ENCODE measurements around the gene FBF1. TPM values are rescaled to one million over a fixed set of nuclear protein-coding genes. Genes with fewer than 3 reads are reported as not detected.
"Not testable (repeated sequence)": the region's sequence is repeated elsewhere in the genome, so short reads cannot be mapped to it uniquely, and the experiment has no call there.

Gene FBF1
- total RNA-seq, 4 donors from 2014 or later: 17.8 to 57.5 (median 27.9) TPM

GRCh38 chr17:75869282-75870141 lies 71.3 kb downstream of the FBF1 start:
- 26% methylated on average over 17 of the region's 23 CpGs for WGBS
- TF ChIP-seq EP300 (IDR thresholded peaks at IDR 0.05) (no peak), POLR2AphosphoS5 (IDR thresholded peaks at IDR 0.05) (peak in 1 of 3 donors; percentile 53), POLR2A (IDR thresholded peaks at IDR 0.05) (peak in 1 of 2 donors; percentile 16)
- TF ChIP-seq, protein P1, sequence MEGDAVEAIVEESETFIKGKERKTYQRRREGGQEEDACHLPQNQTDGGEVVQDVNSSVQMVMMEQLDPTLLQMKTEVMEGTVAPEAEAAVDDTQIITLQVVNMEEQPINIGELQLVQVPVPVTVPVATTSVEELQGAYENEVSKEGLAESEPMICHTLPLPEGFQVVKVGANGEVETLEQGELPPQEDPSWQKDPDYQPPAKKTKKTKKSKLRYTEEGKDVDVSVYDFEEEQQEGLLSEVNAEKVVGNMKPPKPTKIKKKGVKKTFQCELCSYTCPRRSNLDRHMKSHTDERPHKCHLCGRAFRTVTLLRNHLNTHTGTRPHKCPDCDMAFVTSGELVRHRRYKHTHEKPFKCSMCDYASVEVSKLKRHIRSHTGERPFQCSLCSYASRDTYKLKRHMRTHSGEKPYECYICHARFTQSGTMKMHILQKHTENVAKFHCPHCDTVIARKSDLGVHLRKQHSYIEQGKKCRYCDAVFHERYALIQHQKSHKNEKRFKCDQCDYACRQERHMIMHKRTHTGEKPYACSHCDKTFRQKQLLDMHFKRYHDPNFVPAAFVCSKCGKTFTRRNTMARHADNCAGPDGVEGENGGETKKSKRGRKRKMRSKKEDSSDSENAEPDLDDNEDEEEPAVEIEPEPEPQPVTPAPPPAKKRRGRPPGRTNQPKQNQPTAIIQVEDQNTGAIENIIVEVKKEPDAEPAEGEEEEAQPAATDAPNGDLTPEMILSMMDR (IDR thresholded peaks at IDR 0.05): no peak
- no peaks in the 10 kb centered on the region for H3K27me3 ChIP-seq
- H3K4me1 ChIP-seq: peaks cover 66% of the 10 kb centered on the region
- H3K4me3 ChIP-seq: peak overlapping the region; percentile 18
- peak overlapping the region; percentile 84 for H3K27ac ChIP-seq
- DNase-seq (ENCODE audit: low spot score in 2 of 2): peak in 1 of 2 donors; percentile 87
- H3K36me3 ChIP-seq: peaks cover 8% of the 10 kb centered on the region
- no peaks in the 10 kb centered on the region for H3K9me3 ChIP-seq

- peak overlapping the region; percentile 84 for H3K27ac ChIP-seq
- H3K36me3 ChIP-seq; DNase-seq (ENCODE audit: low spot score in 2 of 2); H3K27me3 ChIP-seq; H3K9me3 ChIP-seq: not testable (repeated sequence)
- WGBS: 73% methylated on average over 12 of the region's 12 CpGs
- H3K4me3 ChIP-seq: peak overlapping the region; percentile 18
- H3K4me1 ChIP-seq: peaks cover 67% of the 10 kb centered on the region
These were observed 72.0 kb downstream of the FBF1 start for GRCh38 chr17:75868730-75869281.

DNA sequence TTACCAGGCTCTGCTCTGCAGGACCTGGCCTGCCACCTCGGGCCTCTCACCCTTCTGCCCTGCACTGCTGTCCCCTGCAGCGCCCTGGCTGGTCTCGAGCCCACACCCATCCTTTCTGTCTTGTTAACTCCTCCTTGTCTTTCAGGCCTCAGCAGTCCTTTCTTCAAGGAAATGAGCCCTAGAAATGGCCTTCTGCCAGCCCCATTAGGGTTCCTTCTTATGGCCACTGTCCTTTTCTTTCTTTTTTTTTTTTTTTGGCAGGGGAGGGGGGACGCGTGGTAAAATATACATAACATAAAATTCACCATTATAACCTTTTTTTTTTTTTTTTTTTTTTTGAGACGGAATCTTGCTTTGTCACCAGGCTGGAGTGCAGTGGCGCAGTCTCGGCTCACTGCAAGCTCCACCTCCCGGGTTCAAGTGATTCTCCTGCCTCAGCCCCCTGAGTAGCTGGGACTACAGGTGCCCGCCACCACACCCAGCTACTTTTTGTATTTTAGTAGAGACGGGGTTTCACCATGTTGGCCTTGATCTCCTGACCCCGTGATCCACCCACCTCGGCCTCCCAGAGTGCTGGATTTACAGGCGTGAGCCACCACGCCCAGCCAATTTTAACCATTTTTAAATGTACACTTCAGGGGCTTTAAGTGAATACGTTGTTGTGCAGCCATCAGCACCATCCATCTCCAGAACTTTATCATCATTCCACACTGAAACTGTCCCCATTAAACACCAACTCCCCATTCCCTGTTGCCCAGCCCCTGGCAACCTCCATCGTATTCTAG lies 75.2 kb downstream of the FBF1 start:
- not testable (repeated sequence) for H3K27me3 ChIP-seq; H3K36me3 ChIP-seq; H3K4me3 ChIP-seq; H3K9me3 ChIP-seq; DNase-seq (ENCODE audit: low spot score in 2 of 2)
- Histone ChIP-seq H3K27ac (peak overlapping the region; percentile 13), H3K4me1 (peaks cover 47% of the 10 kb centered on the region)
- WGBS: 79% methylated on average over 17 of the region's 17 CpGs

DNA sequence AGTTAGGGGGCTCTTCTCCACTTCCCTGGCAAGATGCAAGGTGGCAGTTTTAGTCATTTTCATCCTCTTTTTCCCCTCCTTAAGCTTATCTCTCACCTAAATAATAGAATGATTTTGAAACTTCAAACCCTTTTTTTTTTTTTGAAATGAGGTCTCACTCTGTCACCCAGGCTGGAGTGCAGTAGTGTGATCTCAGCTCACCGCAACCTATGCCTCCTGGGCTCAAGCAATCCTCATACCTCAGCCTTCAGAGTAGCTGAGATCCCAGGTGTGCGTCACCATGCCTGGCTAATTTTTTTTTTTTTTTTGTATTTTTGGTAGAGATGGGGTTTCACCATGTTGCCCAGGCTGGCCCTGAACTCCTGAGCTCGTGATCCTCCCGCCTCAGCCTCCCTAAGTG lies 76.0 kb downstream of the FBF1 start:
- DNase-seq (ENCODE audit: low spot score in 2 of 2); H3K36me3 ChIP-seq; H3K9me3 ChIP-seq; H3K27me3 ChIP-seq; H3K4me3 ChIP-seq: not testable (repeated sequence)
- peak overlapping the region; percentile 13 for H3K27ac ChIP-seq
- WGBS: 56% methylated on average over 4 of the region's 4 CpGs
- peaks cover 40% of the 10 kb centered on the region for H3K4me1 ChIP-seq

DNA sequence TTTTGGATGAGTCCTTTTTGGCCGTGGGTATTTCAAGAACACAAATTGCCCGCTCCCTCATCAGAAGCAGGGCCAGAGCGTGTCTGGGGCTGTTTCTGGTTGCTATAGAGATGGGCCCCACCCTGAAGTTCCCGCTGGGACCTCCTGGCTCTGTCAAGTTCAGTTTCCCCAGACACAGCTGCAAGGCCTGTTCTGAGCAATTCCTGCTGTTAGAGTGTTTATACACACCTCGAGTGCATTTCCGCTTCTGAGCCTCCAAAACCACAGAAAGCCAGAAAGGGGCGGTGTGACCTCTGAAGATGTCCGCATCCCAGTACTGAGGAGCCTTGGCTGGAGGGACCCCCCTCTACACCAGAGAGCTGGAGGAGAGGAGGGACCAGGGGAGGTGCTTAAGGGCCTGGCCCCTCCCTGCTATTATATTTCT lies 76.4 kb downstream of the FBF1 start:
- peak overlapping the region; percentile 13 for H3K27ac ChIP-seq
- no peak overlapping the region for H3K4me3 ChIP-seq
- DNase-seq (ENCODE audit: low spot score in 2 of 2): peak; percentile 88 to 91
- 8% methylated on average over 5 of the region's 8 CpGs for whole genome bisulfite sequencing
- TF ChIP-seq EP300 (IDR thresholded peaks at IDR 0.05) (no peak), POLR2A (IDR thresholded peaks at IDR 0.05) (no peak), POLR2AphosphoS5 (IDR thresholded peaks at IDR 0.05) (no peak)
- TF ChIP-seq, protein P1 (IDR thresholded peaks at IDR 0.05): no peak
- peaks cover 36% of the 10 kb centered on the region for H3K4me1 ChIP-seq
- H3K9me3 ChIP-seq: no peaks in the 10 kb centered on the region
- H3K27me3 ChIP-seq: no peaks in the 10 kb centered on the region
- no peaks in the 10 kb centered on the region for H3K36me3 ChIP-seq

GRCh38 chr17:75861927-75862317 lies 78.9 kb downstream of the FBF1 start:
- 75% methylated on average over 9 of the region's 9 CpGs for WGBS

More at GRCh38 chr17:75861927-75862317, 78.9 kb downstream of the FBF1 start:
- Histone ChIP-seq H3K36me3 (no peaks in the 10 kb centered on the region), H3K4me3 (no peak overlapping the region), H3K27ac (peak overlapping the region; percentile 71), H3K9me3 (no peaks in the 10 kb centered on the region), H3K27me3 (no peaks in the 10 kb centered on the region), H3K4me1 (peaks cover 24% of the 10 kb centered on the region)
- no peak for DNase-seq (ENCODE audit: low spot score in 2 of 2)
- TF ChIP-seq POLR2AphosphoS5 (IDR thresholded peaks at IDR 0.05) (peak in 1 of 3 donors; percentile 67), POLR2A (IDR thresholded peaks at IDR 0.05) (peak in 1 of 2 donors; percentile 65), EP300 (IDR thresholded peaks at IDR 0.05) (no peak)
- TF ChIP-seq, protein P1 (IDR thresholded peaks at IDR 0.05): no peak

Other genes starting within 250 kb of the FBF1 start
- 100 to 1,000 TPM; 382 to 583 (median 474) TPM for gene ITGB4, start 219.6 kb downstream of the FBF1 start, total RNA-seq
- gene GALK1, start 175.8 kb downstream of the FBF1 start, total RNA-seq: 10 to 100 TPM; 15.2 to 34.9 (median 22.9) TPM
- 10 to 100 TPM; 27.8 to 68.2 (median 31.9) TPM for gene UNK, start 156.2 kb downstream of the FBF1 start, total RNA-seq
- 10 to 100 TPM in 1 of 4 donors, 1 to 10 TPM in 3; 5.2 to 21.0 (median 7.2) TPM for gene UNC13D, start 96.6 kb downstream of the FBF1 start, total RNA-seq
- gene WBP2, start 85.7 kb downstream of the FBF1 start, total RNA-seq: 10 to 100 TPM; 64.9 to 99.4 (median 76.9) TPM
- 10 to 100 TPM; 22.8 to 43.1 (median 27.7) TPM for gene TRIM47, start 62.5 kb downstream of the FBF1 start, total RNA-seq
- gene TRIM65, start 44.1 kb downstream of the FBF1 start, total RNA-seq: 10 to 100 TPM; 22.5 to 44.6 (median 32.1) TPM
- gene MRPL38, start 36.2 kb downstream of the FBF1 start, total RNA-seq: 100 to 1,000 TPM in 1 of 4 donors, 10 to 100 TPM in 3; 41.7 to 113 (median 50.2) TPM
- gene ACOX1, start 38.1 kb upstream of the FBF1 start, total RNA-seq: 10 to 100 TPM; 59.6 to 89.7 (median 71.5) TPM
- 10 to 100 TPM; 20.0 to 43.6 (median 26.9) TPM for gene TEN1, start 38.2 kb upstream of the FBF1 start, total RNA-seq
- gene CDK3, start 59.8 kb upstream of the FBF1 start, total RNA-seq: 10 to 100 TPM in 2 of 4 donors, 1 to 10 TPM in 2; 5.6 to 33.1 (median 9.6) TPM
- gene EVPL, start 86.3 kb upstream of the FBF1 start, total RNA-seq: 100 to 1,000 TPM; 218 to 425 (median 274) TPM
- gene SRP68, start 131.5 kb upstream of the FBF1 start, total RNA-seq: 10 to 100 TPM; 57.5 to 90.2 (median 64.2) TPM
- gene GALR2, start 133.7 kb upstream of the FBF1 start, total RNA-seq: 1 to 10 TPM in 1 of 4 donors, not detected in 3; 1.2 TPM
- not detected for gene ZACN, start 138.1 kb upstream of the FBF1 start, total RNA-seq
- 100 to 1,000 TPM in 1 of 4 donors, 10 to 100 TPM in 3; 67.4 to 108 (median 78.6) TPM for gene EXOC7, start 162.7 kb upstream of the FBF1 start, total RNA-seq
- 1 to 10 TPM; 2.1 to 3.6 (median 2.9) TPM for gene FOXJ1, start 200.2 kb upstream of the FBF1 start, total RNA-seq

Data from suprapubic skin (tissue), 4 donors.